Activated CD8-positive, alpha-beta memory T cell treated with anti-CD3 and anti-CD28 coated beads for 36 hours (primary cell): ENCODE results near the gene KL. TPM values are rescaled to one million over a fixed set of nuclear protein-coding genes. Genes with fewer than 3 reads are reported as not detected.

ENCODE experiments used
- CTCF ChIA-PET: fragments of 350-600 bp; sonication (Branson Sonifier 250); formaldehyde crosslinking; loops from one replicate; lab custom pipeline; 2021; ENCODE audit warnings: antibody characterized with exemption; lab: Charles Lee
- POLR2A ChIA-PET: fragments of 350-600 bp; sonication (Branson Sonifier 250); formaldehyde crosslinking; loops from one replicate; lab custom pipeline; 2021; ENCODE audit warnings: antibody characterized with exemption; lab: Charles Lee
- total RNA-seq, 2 experiments: library from RNA; stranded (reverse); gene quantifications; one replicate each; pipeline ENCODE4 v1.2.3, GENCODE V29; 2021

KL gene
- total RNA-seq, 2 experiments from 2014 or later: 0.19 TPM

DNA sequence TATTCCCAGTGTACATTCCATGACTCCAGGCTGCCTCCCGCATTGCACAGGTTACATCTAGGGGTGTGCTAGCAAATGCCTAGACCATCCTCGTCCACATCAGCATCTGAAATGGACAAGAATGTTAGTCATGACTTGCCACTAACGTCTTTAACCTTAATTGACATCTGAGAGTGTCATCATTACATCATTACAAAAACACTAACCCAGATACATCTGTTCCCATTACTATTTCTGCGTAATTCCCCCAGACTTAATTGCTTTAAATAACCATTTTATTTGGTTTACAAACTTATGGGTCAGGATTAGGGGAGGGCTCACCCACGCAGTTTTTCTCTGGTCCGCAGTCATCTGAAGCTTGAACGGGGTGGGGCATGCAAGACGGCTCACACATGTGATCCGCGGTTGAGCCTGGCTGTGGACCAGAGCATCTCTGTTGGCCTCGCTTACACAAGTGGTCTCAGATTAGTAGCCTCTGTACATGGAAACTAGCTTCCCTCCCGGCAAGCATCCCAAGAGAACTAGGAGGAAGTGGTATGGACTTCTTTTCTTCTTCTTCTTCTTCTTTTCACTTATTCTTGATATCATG is 15.9 kb downstream of the KL start:
- ChIA-PET CTCF (no interaction called here), POLR2A (no interaction called here)

DNA sequence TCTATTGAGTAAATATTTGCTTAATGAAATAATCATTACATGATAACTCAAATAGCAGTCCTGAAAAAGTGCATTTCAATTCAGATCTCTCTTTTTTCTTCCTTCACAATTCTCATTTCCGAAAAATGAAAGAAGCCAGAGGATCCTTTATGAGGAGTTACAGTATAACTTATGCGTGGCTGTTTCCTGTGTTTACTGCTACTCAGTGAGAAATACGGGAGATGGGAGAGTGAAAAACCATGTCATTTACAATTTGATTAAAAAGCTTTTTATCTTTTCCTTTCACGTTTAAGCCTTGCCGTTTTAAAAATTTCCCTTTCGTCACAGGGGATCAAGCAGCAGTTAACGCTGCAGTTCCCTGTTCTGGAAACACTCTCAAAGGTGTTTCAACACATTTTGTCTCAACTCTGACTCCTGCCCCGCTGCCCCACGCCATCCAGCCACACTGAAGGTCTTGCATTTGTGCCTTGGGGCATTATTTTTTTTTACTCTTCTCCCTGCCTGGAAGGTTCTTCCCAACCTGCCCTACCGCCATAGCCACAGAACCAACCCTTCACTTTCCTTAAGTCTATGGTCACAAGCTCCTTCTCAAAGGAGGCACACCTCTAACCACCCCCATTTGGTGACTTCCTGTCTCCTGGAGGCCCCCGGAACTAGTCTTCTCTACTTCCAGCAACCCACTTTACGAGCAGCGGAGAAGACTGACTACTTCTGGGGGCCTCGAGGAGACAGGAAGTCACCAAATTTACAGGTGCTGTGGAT is 17.0 kb downstream of the KL start:
- CTCF ChIA-PET: interaction anchor here (1.0 kb wide), 1 partner anchor 15 kb away, joined by 4 read pairs; no protein-coding TSS in a partner anchor
- POLR2A ChIA-PET: no interaction called here

DNA sequence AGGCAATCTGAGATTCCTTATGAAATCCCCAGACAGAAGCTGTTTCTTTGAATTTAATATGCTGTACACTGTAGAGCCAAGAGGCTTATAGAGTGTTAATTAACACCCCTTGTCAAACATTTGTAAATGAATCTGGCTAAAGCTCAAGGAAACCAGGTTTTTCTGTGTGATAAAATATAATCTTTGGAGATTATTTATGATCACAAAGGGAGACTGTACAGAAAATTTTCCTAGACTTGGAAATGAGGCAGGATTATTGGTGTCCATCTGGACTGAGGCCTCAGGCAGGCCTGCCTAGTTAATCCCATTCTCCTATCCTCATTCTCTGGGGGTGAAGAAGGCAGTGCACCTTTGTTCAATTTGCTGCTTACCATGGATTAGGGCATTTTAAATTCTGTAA is 17.8 kb downstream of the KL start:
- POLR2A ChIA-PET: no interaction called here
- CTCF ChIA-PET: interaction anchor here (1.0 kb wide), 1 partner anchor 16 kb away, joined by 4 read pairs; no protein-coding TSS in a partner anchor

DNA sequence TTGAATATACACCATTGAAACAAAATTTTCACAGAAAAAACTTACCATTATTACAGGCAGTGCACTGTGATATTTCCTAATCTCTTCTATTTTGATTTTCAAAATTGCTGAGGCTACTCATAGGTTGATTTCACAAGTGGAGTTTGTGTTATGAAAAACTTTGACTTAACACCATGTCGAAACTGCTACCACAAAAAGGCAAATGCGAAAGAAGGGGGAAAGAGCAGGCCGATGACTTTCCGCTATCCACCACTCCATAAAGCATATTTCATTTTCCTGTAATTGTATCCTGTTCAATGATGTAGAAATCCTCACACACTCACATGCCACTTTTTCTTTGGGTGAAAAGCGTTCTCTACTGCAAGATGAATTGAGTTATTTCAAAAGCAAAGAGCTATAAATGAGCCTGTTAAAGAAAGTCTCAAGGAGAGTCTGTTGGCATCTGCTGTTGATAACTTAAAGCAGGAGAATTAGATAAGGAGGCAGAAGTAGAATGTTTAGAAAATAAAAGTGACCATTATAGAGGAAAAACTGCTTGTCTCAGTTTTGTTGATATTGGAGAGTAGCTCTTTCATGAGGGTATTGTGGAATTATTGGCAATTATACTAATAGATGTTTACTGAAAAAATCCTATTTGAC is 18.8 kb downstream of the KL start:
- POLR2A ChIA-PET: no interaction called here
- CTCF ChIA-PET: no interaction called here

DNA sequence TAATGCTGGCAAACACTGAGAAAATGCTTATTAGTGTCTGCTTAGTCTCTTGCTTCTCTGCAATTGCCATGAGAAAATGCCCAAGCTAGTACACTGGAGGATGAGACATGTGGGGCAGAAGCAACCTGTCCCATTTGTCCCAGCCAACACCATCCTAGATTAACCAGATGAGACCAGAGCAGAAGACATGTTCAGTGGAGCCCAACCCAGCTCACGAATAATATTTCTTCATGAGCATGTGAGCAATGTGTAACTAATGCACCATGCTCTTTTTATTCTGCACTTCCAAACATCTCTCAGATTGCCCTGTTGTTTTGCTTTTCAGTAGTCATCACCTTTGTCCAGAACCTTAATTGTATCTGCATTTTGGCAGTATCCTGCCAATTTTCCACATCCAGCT is 21.4 kb downstream of the KL start:
- ChIA-PET CTCF (no interaction called here), POLR2A (no interaction called here)

DNA sequence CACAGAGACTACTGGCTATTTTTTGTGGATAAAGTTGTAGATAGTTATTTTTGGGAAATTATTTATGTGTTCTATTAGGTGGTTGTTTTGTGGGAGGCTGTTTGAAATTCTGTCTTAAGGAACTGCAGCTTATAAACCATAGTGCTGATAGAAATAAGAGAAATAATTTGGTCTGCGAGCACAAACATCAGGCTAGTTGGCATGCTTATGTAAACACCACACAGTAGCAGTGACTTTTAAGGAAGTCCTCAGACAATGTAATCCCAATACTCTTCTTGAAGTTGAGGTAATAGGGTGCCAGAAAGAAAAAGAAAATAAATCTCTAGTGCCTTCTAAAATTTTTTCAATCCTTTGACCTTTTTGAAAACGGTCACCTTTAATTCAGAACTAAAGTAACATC is 23.9 kb downstream of the KL start:
- POLR2A ChIA-PET: no interaction called here
- CTCF ChIA-PET: no interaction called here

DNA sequence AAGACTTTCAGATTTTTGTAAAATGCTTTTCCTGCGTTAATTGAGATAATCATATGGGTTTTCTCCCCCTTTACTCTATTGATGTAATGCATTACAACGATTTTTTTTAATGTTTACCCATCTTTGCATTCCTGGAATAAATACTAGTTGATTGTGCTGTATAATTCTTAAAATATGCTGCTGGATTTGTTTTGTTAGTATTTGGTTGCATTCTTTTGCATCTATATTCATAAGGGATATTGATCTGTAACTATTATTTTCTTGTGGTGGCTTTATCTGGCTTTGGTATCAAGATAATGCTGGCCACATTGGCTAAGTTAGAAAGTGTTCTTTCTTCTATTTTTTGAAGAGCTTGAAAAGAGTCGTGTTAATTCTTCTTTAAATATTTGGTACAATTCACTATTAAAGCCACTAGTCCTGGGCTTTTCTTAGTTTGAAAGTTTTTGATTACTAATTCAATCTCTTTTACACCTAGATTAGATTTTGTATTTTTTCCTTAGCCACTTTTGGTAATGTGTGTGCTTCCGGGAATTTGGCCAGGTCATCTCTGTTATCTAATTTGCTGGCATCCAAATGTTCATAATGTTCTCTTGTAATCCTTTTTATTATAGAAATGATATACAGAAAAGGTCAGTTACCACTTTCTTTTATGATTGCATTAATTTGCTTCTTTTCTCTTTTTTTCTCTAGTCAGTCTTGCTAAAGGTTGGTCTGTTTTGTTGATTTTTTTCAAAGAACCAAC is 29.8 kb downstream of the KL start:
- POLR2A ChIA-PET: no interaction called here
- CTCF ChIA-PET: no interaction called here

DNA sequence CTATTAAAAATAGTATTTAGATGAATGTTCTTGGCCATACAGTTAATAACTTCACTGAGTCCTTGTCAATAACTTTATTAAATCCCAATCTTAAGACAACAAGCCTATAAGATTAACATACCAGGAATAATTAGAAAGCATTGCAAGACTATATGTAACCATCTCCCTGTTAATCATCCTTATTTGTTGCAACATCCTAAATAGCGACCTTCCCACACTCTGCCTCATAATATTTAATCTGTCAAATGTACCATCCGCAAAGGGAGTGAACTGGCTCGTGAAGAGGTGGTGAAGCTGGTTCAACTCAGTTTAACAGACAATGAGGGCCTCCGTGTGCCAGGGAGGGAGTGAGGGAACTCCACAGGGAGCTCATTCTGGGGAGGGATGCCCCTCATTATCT is 33.9 kb downstream of the KL start:
- CTCF ChIA-PET: no interaction called here
- POLR2A ChIA-PET: no interaction called here

DNA sequence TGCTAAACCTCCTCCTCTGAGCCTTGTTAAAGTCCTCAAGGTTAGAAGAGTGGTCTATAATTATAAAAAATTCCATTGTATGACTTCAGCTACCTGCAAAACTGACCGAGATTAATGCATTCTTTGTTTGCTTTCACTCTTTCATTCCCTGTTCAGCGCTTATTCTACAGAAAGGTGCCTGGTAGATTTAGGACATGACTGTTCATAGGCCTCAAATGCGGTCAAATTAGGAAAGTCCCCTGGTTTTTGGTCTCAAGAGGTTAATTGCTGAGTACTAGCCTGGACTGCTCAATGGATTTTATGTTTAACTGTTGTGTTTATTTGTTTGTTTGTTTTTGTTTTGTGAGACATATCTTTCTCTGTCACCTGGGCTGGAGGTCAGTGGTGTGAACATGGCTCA is 35.4 kb downstream of the KL start:
- CTCF ChIA-PET: no interaction called here
- POLR2A ChIA-PET: no interaction called here

DNA sequence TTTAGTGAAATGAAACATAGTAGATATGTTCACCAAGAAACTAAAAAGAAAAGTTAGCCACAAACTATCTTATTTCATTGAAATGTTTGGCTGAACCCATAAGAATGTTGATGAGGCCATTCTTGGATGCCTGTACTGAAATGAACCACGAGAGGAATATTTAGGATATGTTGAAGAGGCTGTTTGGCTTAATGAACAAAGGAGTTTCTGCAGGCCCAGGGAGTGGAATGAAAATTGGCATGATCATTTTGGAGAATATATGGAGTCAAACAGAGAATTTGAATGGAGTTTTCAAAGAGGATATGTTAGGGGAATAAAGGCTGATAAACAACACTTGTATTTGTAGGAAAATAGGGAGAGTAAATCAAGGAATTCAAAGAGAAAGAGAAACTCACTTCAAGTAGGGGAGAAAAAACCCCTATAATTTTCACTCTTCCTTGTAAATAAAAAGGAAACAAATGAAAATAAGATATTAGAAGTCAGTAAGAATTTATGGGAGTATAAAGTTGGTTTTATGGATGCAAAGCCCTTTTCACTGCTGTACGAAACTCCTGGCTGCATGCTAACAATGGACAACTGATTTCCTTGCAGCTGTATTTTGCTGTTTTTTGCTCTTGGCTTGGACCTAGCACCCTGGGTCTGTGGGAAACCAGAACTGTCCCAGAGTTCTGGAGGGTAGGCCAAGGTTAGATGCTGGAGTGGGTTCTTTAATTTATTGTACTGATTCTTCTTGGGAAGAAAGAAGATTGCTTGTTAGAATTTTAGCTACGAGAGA is 36.5 kb downstream of the KL start:
- POLR2A ChIA-PET: no interaction called here

DNA sequence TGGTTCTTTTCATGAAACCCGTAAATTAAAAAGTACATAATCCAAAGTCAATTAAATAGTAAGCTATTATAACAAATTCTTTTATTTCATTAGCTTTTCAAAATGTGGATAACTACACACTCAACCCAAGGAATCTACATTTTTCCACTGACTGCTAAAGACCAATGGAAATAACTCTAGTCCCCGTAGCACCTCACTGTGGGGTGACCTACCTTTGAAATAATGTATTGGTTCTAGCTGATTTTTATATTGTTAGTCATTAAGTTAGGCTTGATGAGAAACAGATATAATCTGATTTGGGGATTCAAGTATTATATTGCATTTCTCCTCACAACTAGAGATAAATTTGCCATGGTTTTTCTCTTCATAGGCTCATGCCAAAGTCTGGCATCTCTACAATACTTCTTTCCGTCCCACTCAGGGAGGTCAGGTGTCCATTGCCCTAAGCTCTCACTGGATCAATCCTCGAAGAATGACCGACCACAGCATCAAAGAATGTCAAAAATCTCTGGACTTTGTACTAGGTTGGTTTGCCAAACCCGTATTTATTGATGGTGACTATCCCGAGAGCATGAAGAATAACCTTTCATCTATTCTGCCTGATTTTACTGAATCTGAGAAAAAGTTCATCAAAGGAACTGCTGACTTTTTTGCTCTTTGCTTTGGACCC is 37.3 kb downstream of the KL start:
- ChIA-PET POLR2A (no interaction called here), CTCF (no interaction called here)

More for the DNA sequence above, 36.5 kb downstream of the KL start:
- CTCF ChIA-PET: no interaction called here

DNA sequence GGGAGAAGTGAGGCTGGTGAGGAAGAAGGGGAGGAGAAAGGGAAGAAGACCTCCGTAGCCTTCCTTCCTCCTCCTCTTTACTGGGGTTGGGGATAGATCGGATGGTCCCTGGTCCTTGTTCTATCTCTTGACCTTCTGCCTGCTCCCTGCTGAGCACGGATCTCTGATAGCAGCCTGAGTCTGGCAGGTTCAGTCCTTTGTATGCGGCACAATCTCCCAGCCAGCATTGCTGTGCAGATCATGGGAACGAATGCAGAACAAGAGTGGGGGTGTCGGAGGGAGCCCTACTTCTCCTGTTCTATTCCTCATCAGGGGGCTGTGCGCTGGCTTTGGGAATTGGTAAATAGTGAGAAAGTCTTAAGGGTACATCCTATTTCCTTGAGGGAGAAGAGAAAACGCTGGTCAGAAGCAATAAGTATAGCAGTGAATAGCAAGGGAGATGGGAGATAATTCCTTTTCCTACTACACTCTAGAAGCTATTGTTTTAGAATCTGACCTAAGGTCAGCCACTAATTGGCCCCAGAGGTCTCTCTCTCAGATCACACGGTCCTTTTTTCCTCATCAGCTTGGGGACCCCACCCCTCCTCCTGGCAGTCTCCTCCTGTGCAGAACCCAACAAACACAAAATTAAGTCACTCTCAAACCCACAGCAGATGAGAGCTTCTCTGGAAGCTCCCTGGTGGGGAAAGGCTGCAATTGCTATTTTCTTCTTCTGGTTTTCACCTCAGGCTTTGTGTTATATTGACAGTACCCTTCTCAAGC is 41.0 kb downstream of the KL start:
- ChIA-PET CTCF (no interaction called here), POLR2A (no interaction called here)

DNA sequence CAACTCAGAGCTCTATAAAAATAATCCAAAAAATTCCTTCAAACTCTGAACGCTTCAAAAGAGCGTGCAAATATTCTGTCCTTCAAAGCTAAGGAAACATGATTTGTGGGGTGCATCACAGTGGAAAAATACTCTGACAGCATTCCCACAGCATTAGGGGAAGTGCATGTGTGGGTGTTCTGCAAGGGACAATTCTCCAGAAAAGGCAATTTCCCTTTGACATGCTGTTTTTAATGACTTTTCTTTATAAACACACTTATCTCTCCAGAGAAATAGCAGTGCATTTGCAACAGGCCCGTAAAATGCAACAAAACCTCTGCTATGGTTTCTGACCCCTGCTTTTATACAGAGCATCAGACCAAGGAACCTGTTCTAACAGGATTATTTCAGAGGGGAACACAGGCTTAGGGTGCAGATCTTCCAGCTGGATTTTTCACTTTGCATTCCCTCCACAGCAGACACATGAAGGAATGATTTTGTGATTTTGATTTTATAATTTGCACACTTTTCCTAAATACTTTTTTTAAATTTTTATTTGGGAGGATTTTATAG is 42.6 kb downstream of the KL start:
- ChIA-PET CTCF (no interaction called here), POLR2A (no interaction called here)

DNA sequence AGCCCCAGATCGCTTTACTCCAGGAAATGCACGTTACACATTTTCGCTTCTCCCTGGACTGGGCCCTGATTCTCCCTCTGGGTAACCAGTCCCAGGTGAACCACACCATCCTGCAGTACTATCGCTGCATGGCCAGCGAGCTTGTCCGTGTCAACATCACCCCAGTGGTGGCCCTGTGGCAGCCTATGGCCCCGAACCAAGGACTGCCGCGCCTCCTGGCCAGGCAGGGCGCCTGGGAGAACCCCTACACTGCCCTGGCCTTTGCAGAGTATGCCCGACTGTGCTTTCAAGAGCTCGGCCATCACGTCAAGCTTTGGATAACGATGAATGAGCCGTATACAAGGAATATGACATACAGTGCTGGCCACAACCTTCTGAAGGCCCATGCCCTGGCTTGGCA is 44.6 kb downstream of the KL start:
- POLR2A ChIA-PET: no interaction called here
- CTCF ChIA-PET: no interaction called here

DNA sequence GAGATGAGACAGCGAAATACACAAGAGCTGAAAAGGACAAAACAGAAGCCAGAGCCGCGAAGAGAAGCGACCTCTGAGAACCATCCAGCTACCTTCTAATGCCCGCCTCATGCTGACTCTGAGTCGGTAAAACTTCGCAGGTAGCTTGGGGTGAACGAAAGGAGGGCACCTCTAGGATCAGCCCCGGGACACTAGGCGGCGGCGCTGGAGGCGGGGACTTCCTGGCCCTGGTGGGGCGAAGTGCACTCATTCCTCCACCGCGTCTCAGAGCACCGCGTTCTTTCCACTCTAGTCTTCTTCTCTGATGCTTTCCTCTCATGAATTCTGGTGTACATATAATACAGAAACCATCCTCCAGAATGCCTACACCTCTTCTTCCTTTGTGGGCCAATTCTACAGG is 50.1 kb downstream of the KL start:
- ChIA-PET POLR2A (no interaction called here), CTCF (no interaction called here)

DNA sequence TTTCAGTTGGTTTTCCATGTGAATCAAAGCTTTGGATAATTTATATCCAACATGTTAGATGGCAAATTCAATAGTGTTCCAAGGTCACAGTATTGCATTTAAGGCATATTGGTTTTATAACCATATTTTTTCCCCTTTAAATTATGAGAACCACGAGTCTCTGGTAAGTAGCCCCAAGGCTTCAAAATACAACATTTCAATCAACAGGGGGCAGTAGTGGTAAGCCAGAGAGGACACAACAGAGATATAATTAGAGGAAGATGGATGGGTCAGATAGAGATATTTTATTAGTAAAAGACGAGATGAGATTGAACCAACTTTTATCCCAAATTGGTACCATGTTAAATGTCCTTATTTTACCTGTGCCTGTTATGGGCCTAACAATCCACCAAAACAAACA is 53.1 kb downstream of the KL start:
- ChIA-PET POLR2A (no interaction called here), CTCF (no interaction called here)

DNA sequence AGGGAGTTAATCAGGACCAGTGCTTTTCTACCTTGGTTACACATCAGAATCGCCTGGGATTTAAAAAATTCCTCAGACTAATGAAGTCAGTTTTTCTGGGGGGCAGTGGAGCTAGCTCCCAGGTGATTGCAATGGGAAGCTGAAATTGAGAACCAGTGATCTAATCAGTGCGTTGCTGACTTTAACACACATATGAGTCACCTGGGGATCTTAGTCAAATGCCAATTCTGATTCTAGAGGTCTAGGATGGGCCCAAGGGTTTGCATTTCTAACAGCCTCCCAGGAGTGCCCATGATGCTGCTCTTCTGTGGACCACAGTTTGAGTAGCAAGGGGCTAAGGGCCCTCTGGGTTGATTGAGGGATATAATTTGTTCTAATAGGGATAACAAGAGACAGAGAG is 54.5 kb downstream of the KL start:
- POLR2A ChIA-PET: no interaction called here
- CTCF ChIA-PET: no interaction called here

DNA sequence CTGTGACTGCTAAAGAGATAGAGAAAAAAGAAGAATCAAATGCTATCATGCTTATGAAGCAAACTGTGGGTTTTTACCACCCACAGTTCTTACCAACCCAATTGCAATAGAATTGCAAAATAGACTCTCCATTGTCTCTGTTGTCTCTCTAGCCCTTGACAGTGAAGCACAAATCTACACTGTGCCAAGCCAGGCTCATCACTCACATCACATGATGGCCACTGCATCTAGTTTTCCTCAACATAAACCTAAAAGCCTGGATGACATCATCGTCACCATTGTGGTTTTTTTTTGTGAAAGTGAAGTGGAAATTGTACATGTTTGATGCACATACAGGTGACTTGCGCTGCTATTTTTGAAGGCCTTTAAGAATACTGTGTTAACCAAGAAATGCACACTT is 56.1 kb downstream of the KL start:
- ChIA-PET POLR2A (no interaction called here), CTCF (no interaction called here)
